Keratinocyte (primary cell): ENCODE results near the gene MIER2. TPM values are rescaled to one million over a fixed set of nuclear protein-coding genes. Genes with fewer than 3 reads are reported as not detected.

Experiments used
- DNase-seq: peaks from one replicate; pipeline ENCODE4 v3.0.0-alpha.2; 2011; ENCODE audit warnings: low read depth, missing footprints, low spot score
- FAIRE-seq: peaks from 2 replicates; lab custom pipeline; 2011; peaks lifted over from hg19 to GRCh38; lab: Jason Lieb, UNC
- H2AFZ ChIP-seq: 2 replicates; pipeline ENCODE4 v1.6.0; 2012; ENCODE audit warnings: low read length, control low read depth, inconsistent platforms; ENCODE audit not compliant: control insufficient read depth
- H3K27ac ChIP-seq: 2 replicates; pipeline ENCODE4 v1.5.1; 2011; ENCODE audit warnings: low read length; ENCODE audit not compliant: control insufficient read depth, insufficient read depth
- H3K27me3 ChIP-seq: 3 replicates; pipeline ENCODE4 v1.6.0; 2011; ENCODE audit warnings: low read length; ENCODE audit not compliant: control insufficient read depth, insufficient read depth; ENCODE audit errors: extremely low read depth
- H3K36me3 ChIP-seq, 2 experiments: 2 replicates in 1 of 2; 3 replicates in 1 of 2; pipeline ENCODE4 v1.5.1; 2011; ENCODE audit warnings: low read length in 2 of 2, mild to moderate bottlenecking in 1 of 2; ENCODE audit not compliant: control insufficient read depth in 2 of 2, insufficient read depth in 2 of 2; ENCODE audit errors: extremely low read depth in 1 of 2
- H3K4me1 ChIP-seq: 3 replicates; pipeline ENCODE4 v1.5.1; 2011; ENCODE audit warnings: low read length; ENCODE audit not compliant: control insufficient read depth, insufficient read depth; ENCODE audit errors: extremely low read depth
- H3K4me2 ChIP-seq: 3 replicates; pipeline ENCODE4 v1.6.0; 2011; ENCODE audit warnings: low read depth, low read length; ENCODE audit not compliant: control insufficient read depth, insufficient read depth; ENCODE audit errors: extremely low read depth
- H3K4me3 ChIP-seq, 3 experiments: fragments of 200-600 bp in 1 of 3; sonication (generic) in 1 of 3; 2 replicates in 2 of 3; 3 replicates in 1 of 3; pipeline ENCODE4 v1.5.1; 2011 to 2016; ENCODE audit warnings: low read length in 3 of 3, mild to moderate bottlenecking in 3 of 3, control low read depth in 2 of 3, inconsistent platforms in 1 of 3, low read depth in 1 of 3, mixed read lengths in 1 of 3, mixed run types in 1 of 3, moderate library complexity in 1 of 3; ENCODE audit not compliant: control insufficient read depth in 2 of 3, insufficient read depth in 2 of 3; ENCODE audit errors: extremely low read depth in 1 of 3
- H3K79me2 ChIP-seq: 2 replicates; pipeline ENCODE4 v1.6.0; 2012; ENCODE audit warnings: low read length; ENCODE audit not compliant: control insufficient read depth, insufficient read depth
- H3K9ac ChIP-seq: 3 replicates; pipeline ENCODE4 v1.6.0; 2011; ENCODE audit warnings: low read length; ENCODE audit not compliant: control insufficient read depth, insufficient read depth; ENCODE audit errors: extremely low read depth
- H3K9me1 ChIP-seq: 3 replicates; pipeline ENCODE4 v1.6.0; 2011; ENCODE audit warnings: low read length; ENCODE audit not compliant: control insufficient read depth, insufficient read depth; ENCODE audit errors: extremely low read depth
- H3K9me3 ChIP-seq: 2 replicates; pipeline ENCODE4 v1.5.1; 2012; ENCODE audit warnings: low read depth, low read length; ENCODE audit not compliant: control insufficient read depth
- H4K20me1 ChIP-seq: 3 replicates; pipeline ENCODE4 v1.6.0; 2011; ENCODE audit warnings: low read length; ENCODE audit not compliant: control insufficient read depth, insufficient read depth; ENCODE audit errors: extremely low read depth
- CTCF ChIP-seq, 3 experiments: IDR thresholded peaks in 1 of 3; conservative IDR thresholded peaks in 1 of 3; optimal IDR thresholded peaks in 1 of 3; 2 replicates in 2 of 3; 3 replicates in 1 of 3; pipeline versions ENCODE3 to v1.5.1; 2011; ENCODE audit warnings: low read length in 3 of 3, mild to moderate bottlenecking in 3 of 3, moderate library complexity in 2 of 3, control low read depth in 1 of 3, inconsistent platforms in 1 of 3; ENCODE audit not compliant: insufficient read depth in 2 of 3; ENCODE audit errors: extremely low read depth in 1 of 3
- EZH2 ChIP-seq: IDR thresholded peaks from one replicate; pipeline ENCODE4 v1.6.1; 2012; ENCODE audit warnings: inconsistent platforms, mild to moderate bottlenecking, low read length, moderate library complexity
- dilution Hi-C: fragments of 300-500 bp; cut with MboI; formaldehyde crosslinking; loops from one replicate; pipeline ENCODE4 v1.7.0; 2020; ENCODE audit warnings: low sequenced_read_pairs; ENCODE audit not compliant: extremely low pct_ligation_motif_present
- polyA plus RNA-seq, 5 experiments: library from polyadenylated mRNA; depleted of rRNA in 3 of 5; stranded (reverse) in 3 of 5; stranded (forward) in 1 of 5; unstranded in 1 of 5; fragments of >200 nt; gene quantifications; 1 replicate in 1 of 5; 2 replicates in 3 of 5; 3 replicates in 1 of 5; pipeline versions ENCODE4 v1.2.1 to v1.2.3, GENCODE V29; 2011 to 2012; ENCODE audit warnings: missing spikeins in 2 of 5, low read depth in 1 of 5, low replicate concordance in 1 of 5

MIER2 gene
- polyA plus RNA-seq, 1 donor (not counting 4 experiments of a cell fraction or from before 2014, with no cell fraction given): 16.3 TPM

GRCh38 chr19:277131-277530 is 67.5 kb downstream of the MIER2 start:
- DNase-seq (no peak), FAIRE-seq (no peak)
- H3K9ac ChIP-seq: no peak overlapping the region
- TF ChIP-seq EZH2: no peak
- no peak for TF ChIP-seq CTCF (optimal IDR thresholded peaks at IDR 0.05 in 1 of 3, IDR thresholded peaks at IDR 0.05 in 1 of 3, conservative IDR thresholded peaks at IDR 0.05 in 1 of 3; ENCODE audit: extremely low read depth in 1 of 3, insufficient read depth in 2 of 3, low read length in 3 of 3)
- H3K4me3 ChIP-seq: no peak overlapping the region
- H3K27me3 ChIP-seq: no peaks in the 10 kb centered on the region
- no peak overlapping the region for H3K27ac ChIP-seq
- no peaks in the 10 kb centered on the region for H4K20me1 ChIP-seq
- no peaks in the 10 kb centered on the region for H3K4me1 ChIP-seq
- H3K9me1 ChIP-seq: no peaks in the 10 kb centered on the region
- dilution Hi-C loops: no loop called here
- no peaks in the 10 kb centered on the region for H3K36me3 ChIP-seq
- H3K79me2 ChIP-seq: no peaks in the 10 kb centered on the region
- no peaks in the 10 kb centered on the region for H3K9me3 ChIP-seq
- H3K4me2 ChIP-seq: no peak overlapping the region
- H2AFZ ChIP-seq: no peak overlapping the region

- H3K4me1 ChIP-seq: no peaks in the 10 kb centered on the region
- H2AFZ ChIP-seq: no peak overlapping the region
- no peak overlapping the region for H3K4me3 ChIP-seq
- no peaks in the 10 kb centered on the region for H3K79me2 ChIP-seq
- dilution Hi-C loops: no loop called here
- no peaks in the 10 kb centered on the region for H3K36me3 ChIP-seq
- H3K27me3 ChIP-seq: no peaks in the 10 kb centered on the region
- FAIRE-seq (no peak), DNase-seq (no peak)
- H3K4me2 ChIP-seq: no peak overlapping the region
- H3K9ac ChIP-seq: no peak overlapping the region
- H3K27ac ChIP-seq: no peak overlapping the region
- H3K9me1 ChIP-seq: no peaks in the 10 kb centered on the region
- H4K20me1 ChIP-seq: no peaks in the 10 kb centered on the region
- TF ChIP-seq CTCF (optimal IDR thresholded peaks at IDR 0.05 in 1 of 3, IDR thresholded peaks at IDR 0.05 in 1 of 3, conservative IDR thresholded peaks at IDR 0.05 in 1 of 3; ENCODE audit: extremely low read depth in 1 of 3, insufficient read depth in 2 of 3, low read length in 3 of 3) (no peak), EZH2 (no peak)
- H3K9me3 ChIP-seq: no peaks in the 10 kb centered on the region
These were observed 68.5 kb downstream of the MIER2 start for GRCh38 chr19:275958-276646.
